AML-193 (cell line): Measurements from ENCODE around the gene NBPF26.
"Not testable (repeated sequence)": the region's sequence is repeated elsewhere in the genome, so short reads cannot be mapped to it uniquely, and the experiment has no call there.

Experiments used
- DNase-seq, 2 experiments: peaks; one replicate each; lab custom pipeline; 2025; lab: John Stamatoyannopoulos, UW

NBPF26 gene

DNA sequence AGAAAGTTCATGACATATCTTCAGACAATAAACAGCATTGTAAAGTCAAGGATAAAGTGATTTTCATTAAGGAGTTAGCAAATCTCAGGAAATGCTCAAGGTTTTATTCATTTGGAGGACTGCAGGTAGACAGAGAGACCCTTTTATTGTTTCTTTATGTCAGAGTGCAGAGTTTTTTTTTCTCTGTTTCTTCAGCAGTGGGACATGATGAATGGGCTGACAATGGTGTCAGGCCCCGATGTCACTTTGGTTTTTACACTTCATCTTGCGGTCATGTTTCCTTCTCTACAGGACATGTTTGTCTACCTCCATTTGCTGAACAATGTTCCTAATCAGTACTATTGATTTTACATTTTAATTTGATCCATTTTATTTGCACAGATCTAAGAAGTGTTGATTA is 134.4 kb downstream of the NBPF26 start:
- not testable (repeated sequence) for DNase-seq

DNA sequence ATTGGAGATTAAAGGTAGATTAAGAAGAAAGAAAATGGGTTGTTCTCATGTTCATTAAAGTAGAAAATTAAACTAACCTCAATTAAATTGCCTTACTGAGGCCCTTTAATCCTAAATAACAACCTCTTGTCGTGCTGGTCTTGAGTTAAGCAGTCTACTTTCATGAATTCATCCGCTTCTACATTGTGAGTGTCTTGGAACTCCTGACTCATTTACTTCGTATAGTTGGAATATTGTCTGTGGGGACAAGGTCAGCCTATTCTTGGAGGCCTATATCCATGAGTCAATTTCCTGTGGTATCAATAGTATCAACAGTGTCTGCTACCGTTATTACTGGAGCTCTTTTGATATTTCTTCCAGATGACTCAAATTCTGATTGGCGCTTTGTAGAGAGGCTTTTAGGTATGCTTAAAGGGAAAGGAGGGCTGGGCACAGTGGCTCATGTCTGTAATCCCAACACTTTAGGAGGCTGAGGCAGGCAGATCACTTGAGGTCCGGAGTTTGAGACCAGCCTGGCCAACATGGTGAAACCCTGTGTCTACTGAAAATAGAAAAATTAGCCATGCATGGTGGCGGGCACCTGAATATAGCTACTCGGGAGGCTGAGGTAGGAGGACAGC is 136.0 kb downstream of the NBPF26 start:
- DNase-seq = not testable (repeated sequence)

DNA sequence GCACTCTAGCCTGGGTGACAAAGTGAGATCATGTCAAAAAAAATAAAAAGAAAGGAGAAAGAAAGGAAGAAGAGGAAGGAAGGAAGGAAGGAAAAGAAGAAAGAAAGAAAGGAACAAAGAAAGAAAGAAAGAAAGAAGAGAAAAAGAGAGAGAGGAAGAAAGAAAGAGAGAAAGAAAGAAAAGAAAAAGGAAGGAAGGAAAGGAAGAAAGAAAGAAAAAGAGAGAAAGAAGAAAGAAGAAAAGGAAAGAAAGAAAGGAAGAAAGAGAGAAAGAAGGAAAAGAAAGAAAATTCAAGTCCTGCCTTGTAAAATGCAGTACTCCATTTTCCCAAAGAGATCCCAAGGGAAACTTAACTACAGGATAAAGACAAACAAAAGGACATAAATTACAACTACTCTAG is 154.5 kb downstream of the NBPF26 start:
- not testable (repeated sequence) for DNase-seq

DNA sequence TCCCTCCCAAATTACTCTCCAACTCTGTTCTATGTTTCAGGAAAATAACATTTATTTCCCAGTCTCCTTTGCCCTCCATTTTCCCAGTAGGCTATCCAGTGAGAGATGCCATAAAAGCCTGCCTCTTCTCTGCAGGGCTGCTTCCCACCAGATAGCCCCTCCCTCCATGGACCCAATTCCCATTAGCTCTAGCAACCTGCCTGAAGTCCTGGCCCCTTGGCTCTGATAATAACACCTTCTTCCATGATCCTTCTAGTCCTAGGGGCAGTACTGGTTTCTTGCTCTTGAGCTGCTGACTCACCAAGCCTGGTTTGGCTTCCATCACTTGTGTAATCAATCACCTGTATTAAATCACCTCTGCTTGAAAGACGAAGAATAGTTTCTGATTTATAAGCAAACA is 156.3 kb downstream of the NBPF26 start:
- not testable (repeated sequence) for DNase-seq

DNA sequence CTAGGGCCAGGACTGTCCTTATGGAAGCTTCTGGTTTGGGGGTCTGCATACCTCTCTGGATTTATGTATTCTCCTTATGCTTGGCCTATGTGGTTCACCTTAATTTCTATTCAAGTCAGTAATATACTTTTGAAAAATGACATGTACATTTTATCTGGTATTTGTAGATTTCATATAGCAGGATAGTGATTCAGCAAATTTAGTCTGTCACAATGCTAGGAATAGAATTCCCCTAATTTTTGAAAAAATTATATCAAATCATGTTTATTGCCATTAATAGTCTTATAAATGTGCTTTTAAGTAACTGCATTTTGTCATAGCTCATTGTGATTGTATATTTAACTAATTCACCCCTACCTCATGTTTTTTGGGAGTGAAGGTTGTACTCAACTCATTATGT is 158.2 kb downstream of the NBPF26 start:
- not testable (repeated sequence) for DNase-seq
